ENCODE results near the gene HSP90AB1.

The HSP90AB1 gene

GRCh38 chr6:44262467-44263353 is 15.8 kb downstream of the HSP90AB1 start:
- Histone ChIP-seq H3K9me3 (ENCODE audit: control insufficient read depth, insufficient read depth, low read depth, low read length) (no peaks in the 10 kb centered on the region), H3K27ac (ENCODE audit: extremely low read depth, low read depth, low read length) (no peak overlapping the region), H3K4me1 (ENCODE audit: control insufficient read depth, insufficient read depth, low read length) (peaks cover 4% of the 10 kb centered on the region; the same call in 1 of the 2 replicates), H3K36me3 (ENCODE audit: control insufficient read depth in 2 of 2, insufficient read depth in 1 of 2, low read length in 2 of 2) (peaks cover 0 to 30% of the 10 kb centered on the region in 2 experiments; a peak in 1 of 3 replicates), H3K4me3 (ENCODE audit: low read depth, low read length) (no peak overlapping the region)
- CTCF ChIA-PET: interaction anchor here (0.6 to 2.6 kb wide), 7 partner anchors 9 to 540 kb away, joined by 3 to 9 read pairs (median 4); partner anchors contain the start of gene AARS2
- POLR2A ChIA-PET: interaction anchor here (0.6 to 1.9 kb wide), 3 partner anchors 10 to 40 kb away, joined by 4 to 17 read pairs (median 6); partner anchors contain the start of genes HSP90AB1 and SLC29A1
- TF ChIP-seq ZFHX2 (tag by site-specific recombination; conservative IDR thresholded peaks at IDR 0.05) (peak; percentile 86), ZNF398 (tag by site-specific recombination; IDR thresholded peaks at IDR 0.05) (no peak), ZNF639 (tag by site-specific recombination; IDR thresholded peaks at IDR 0.05) (no peak), IKZF3 (tag by site-specific recombination; IDR thresholded peaks at IDR 0.05) (no peak), EGR2 (tag by site-specific recombination; IDR thresholded peaks at IDR 0.05; ENCODE audit: low read depth) (peak; percentile 82)

- Histone ChIP-seq H3K4me3 (ENCODE audit: low read depth, low read length) (no peak overlapping the region), H3K36me3 (ENCODE audit: control insufficient read depth in 2 of 2, insufficient read depth in 1 of 2, low read length in 2 of 2) (peaks cover 0 to 29% of the 10 kb centered on the region in 2 experiments; a peak in 1 of 3 replicates), H3K9me3 (ENCODE audit: control insufficient read depth, insufficient read depth, low read depth, low read length) (no peaks in the 10 kb centered on the region), H3K4me1 (ENCODE audit: control insufficient read depth, insufficient read depth, low read length) (peaks cover 4% of the 10 kb centered on the region; the same call in 1 of the 2 replicates), H3K27ac (ENCODE audit: extremely low read depth, low read depth, low read length) (no peak overlapping the region)
- CTCF ChIA-PET: interaction anchor here (0.6 to 2.6 kb wide), 6 partner anchors 10 to 134 kb away, joined by 3 to 8 read pairs (median 3); no protein-coding TSS in a partner anchor
- POLR2A ChIA-PET: interaction anchor here (0.6 to 2.2 kb wide), 3 partner anchors 11 to 50 kb away, joined by 3 to 15 read pairs (median 4); partner anchors contain the start of genes AARS2 and HSP90AB1
- TF ChIP-seq ZNF768 (tag by site-specific recombination; IDR thresholded peaks at IDR 0.05): no peak
- TF ChIP-seq ZFHX2 (tag by site-specific recombination; conservative IDR thresholded peaks at IDR 0.05): peak; percentile 86
- no peak for TF ChIP-seq ZNF24 (tag by site-specific recombination; IDR thresholded peaks at IDR 0.05)
- TF ChIP-seq ZNF585B (tag by site-specific recombination; IDR thresholded peaks at IDR 0.05): no peak
- peak; percentile 33; the same call in 1 of the 2 replicates for TF ChIP-seq SP2 (tag by site-specific recombination; IDR thresholded peaks at IDR 0.05)
- TF ChIP-seq GLIS2 (tag by site-specific recombination; IDR thresholded peaks at IDR 0.05): 0 out of 2 replicates have a peak, but pooled peaks have one; percentile 13
- no peak for TF ChIP-seq ZNF560 (tag by site-specific recombination; IDR thresholded peaks at IDR 0.05; ENCODE audit: borderline replicate concordance)
- 0 out of 2 replicates have a peak, but pooled peaks have one; percentile 24 for TF ChIP-seq ZNF398 (tag by site-specific recombination; IDR thresholded peaks at IDR 0.05)
- no peak for TF ChIP-seq ZBTB49 (tag by site-specific recombination; IDR thresholded peaks at IDR 0.05; ENCODE audit: low read depth)
- no peak for TF ChIP-seq ZNF248 (tag by site-specific recombination; IDR thresholded peaks at IDR 0.05)
- TF ChIP-seq ZSCAN23 (tag by site-specific recombination; IDR thresholded peaks at IDR 0.05): no peak
- peak; percentile 78 for TF ChIP-seq EGR2 (tag by site-specific recombination; IDR thresholded peaks at IDR 0.05; ENCODE audit: low read depth)
- TF ChIP-seq RBAK (tag by site-specific recombination; IDR thresholded peaks at IDR 0.05): no peak
- peak; percentile 80 for TF ChIP-seq GLIS1 (tag by site-specific recombination; IDR thresholded peaks at IDR 0.05)
- no peak for TF ChIP-seq REPIN1 (tag by site-specific recombination; IDR thresholded peaks at IDR 0.05; ENCODE audit: low read depth)
Measured at GRCh38 chr6:44263354-44264100, 16.6 kb downstream of the HSP90AB1 start.
